NCI-H146 (cell line): ENCODE results near the gene IMP4.
A peak's percentile ranks its signal among the peaks of the same experiment; 100 is the strongest.

Source experiments
- DNase-seq: peaks from one replicate; lab custom pipeline; 2025; lab: John Stamatoyannopoulos, UW

Gene IMP4

DNA sequence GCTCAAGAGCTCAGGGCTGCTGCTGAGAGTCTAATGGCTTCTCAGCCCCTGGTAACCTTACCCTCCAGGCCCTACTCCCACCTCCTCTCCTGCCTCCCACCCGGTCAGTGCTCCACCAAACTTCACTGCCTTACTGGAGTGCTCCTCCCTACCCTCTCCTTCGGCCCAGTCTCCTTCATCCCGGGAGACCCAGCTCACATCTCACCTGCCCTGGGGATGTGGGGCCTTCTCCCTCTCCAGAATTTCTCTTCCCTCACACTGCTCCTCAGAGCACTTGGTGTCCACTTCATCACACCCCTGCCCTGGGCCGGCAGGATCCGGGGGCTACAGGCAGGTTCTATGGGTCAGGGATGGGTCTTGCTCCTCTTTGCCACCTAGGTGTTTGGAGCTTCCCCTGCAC lies 34.8 kb downstream of the IMP4 start:
- DNase-seq, result no peak

DNA sequence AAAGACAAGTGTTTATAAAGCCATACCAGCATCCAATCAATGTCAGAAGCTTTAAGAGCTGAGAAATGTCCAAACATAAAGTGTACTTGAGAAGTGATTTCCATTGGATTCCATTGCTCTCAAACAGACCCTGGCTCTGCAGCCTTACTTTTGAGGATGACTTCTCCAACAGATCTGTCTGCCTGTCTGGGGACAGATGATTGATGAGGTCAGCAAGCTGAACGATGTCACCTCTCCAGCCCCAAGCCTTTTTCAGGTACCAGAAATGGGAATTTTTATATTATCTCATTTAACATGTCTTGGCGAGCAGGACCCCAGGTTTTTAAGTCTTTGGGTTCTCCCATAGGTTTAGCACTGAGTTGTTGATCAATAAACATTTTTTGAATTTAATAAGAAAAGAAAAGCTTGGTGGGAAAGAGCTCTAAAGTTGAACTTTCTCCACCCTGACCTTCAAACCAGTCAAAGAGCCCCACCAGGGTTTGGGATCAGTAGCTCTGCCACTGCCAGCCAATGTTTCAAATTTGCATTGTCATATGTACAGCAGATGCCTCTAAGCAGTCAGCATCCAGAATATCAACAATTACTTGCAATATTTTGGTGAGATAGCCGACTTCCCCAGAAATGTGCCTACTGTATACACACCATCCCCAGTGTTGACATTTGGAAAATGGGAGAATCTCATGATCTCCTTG lies 35.7 kb downstream of the IMP4 start:
- no peak for DNase-seq

DNA sequence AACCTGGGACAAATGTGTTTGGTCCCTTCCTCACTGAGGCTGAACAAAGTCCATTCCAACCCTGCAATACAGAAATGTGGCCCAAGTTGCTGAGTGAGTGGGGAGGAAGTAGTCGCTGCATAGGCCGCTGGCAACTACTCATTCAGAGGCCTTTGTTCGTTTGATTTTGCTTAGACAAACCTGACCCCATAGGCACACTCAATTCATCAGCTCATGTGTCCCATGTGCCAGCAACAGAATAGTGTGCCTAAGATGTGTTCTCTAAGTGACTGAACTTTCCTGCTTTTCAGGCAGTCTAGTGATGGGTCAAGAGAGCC lies 36.2 kb downstream of the IMP4 start:
- DNase-seq, result no peak

DNA sequence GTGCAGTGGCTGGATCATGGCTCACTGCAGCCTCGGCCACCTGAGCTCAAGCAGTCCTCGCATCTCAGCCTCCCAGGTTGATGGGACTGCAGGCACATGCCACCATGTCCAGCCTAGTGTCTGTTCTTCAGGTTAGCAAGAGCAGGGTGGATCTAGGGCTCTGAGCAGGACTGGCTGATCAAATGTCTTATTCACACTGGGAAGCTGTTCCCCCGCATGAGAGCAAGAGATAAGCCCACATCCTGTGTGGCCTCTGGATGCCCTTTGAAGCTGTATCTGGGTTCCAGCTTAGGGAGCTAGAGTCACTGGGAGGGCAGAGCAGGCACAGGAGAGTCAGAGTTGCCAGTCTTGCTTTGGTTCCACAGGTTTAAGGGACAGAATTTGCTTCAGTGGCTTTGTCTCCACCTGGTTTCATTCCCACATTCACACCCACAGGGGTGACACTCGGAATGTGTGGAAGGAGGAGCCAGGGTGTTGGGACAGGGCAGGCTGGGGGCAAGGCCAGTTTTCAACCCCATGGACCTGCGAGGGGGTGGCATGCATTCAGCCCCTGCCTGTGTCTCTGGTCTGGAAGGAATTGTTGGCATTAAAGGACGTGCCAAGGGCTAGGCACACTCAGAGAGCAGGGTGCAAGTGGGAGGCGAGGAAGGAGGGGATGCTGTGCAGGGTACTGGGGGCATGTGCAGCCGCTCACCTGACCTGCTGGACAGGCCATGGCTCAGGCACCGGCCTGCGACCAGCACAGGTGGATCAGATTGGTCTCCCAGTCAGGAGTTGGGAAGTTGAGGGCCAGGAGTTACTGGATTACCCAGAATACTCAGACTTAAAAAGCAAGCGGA lies 37.6 kb downstream of the IMP4 start:
- no peak for DNase-seq

DNA sequence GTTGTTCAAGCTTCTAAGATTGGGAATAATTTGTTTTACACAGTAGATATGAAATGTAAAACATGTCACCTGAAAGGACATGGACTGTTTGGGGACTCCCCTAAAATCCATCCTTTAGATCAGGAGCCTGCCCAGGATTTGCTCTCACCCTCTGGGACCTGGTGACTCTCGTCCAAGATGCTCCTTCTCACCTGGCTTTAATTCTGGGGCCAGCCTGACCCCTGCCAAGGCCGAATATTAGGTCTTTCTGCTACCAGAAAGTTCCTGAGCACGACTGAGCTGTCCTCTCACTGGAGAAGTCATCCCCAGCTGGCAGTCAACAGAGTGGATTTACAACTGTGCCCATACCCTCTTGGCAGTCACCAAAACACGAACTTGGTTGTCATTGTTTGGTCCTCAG lies 38.4 kb downstream of the IMP4 start:
- no peak for DNase-seq

DNA sequence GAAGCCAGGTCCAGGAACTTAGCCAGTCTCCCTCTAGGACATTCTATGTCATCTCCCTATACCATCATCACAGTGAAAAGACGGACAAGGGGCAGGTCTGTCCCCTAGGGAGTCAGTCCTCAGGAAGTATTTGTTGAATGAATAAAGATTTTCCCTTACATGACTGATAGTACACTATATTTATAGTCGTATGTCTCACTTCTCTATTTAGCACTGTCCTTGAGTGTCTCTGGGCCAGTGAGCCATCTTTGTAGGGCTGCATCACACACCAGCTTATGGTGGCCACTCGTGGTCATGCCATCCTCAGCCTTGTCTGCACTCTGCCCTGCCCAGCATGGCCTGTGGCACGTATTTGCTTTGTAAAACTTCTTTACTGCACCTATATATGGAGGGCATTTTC lies 38.9 kb downstream of the IMP4 start:
- DNase-seq, result no peak

DNA sequence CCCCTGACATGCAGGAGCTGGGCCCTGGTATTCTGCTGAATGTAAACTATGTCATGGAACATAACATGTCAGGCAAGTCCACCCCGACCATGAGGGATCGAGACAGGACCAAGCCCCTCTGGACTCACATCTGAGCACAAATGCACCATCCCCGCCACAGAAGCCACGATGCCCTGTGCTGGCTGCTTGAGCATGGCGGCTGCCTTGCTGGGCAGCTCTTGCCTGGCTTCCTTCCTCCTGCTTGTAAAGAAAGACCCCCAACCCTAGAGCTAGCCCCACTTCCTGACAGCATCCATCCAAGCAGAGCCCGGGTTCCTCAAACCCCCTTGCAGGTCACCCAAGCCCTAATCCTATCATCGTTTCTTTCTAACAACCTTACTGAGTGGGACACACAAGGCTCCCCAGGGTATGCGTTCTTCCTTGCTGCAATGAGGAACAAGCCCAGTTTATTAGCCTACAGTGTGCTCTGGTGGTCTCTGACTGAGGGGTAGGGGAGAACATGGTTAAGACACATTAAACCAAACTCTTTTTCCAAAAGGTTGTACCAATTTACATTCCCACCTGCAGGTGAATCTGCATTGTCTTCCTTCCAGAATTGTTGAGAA lies 39.7 kb downstream of the IMP4 start:
- DNase-seq, result no peak

DNA sequence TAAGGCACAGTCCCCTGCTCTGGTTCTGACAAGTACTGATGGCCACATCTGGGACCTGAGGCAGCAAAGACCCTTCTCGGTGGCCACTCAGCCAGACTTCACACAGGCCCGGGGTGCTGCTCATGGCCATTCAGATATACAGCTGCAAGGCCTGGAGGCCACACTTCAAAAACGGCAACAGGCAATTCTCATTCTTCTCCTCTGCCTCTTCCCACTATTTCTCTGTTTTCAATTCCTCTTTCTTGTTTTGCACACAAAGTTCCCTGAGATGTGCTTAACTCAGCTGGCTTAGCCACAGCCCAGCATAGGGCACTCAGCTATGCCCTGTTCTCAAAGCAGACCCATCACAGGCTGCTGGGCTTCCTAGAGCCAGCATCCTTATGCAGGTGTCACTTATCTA lies 43.0 kb downstream of the IMP4 start:
- no peak for DNase-seq

DNA sequence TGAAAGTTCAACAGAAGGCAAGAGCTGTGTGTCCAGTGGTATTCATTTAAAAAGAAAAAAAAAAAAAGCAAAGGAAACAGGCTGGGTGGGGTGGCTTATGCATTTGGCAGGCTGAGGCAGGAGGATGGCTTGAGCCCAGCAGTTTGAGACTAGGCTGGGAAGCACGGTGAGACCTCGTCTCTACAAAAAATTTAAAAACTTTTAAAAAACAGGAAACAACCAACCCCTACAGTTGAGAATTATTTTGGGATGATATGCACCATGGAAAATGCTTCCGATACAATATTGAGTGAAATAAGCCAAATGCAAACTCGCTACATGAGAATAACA lies 44.3 kb downstream of the IMP4 start:
- no peak for DNase-seq

DNA sequence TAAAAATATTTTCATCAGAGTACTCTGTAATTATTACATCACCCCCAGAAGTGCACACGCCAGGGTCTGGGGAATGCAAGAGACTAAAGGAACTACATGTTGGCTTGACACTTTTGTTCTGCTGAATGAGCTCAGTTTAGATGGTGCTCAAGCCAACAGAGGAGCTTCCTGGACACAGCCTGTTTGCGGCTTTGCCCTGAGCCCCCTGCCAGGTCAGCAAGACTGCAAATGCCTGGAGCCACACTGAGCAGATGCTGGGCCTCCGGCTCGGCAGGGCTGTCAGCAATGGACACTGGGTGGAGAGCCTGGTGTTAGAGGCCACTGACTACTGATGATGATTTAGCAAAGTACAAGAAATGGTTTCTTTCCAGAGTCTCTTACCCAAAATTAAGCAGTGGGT lies 45.1 kb downstream of the IMP4 start:
- no peak for DNase-seq

DNA sequence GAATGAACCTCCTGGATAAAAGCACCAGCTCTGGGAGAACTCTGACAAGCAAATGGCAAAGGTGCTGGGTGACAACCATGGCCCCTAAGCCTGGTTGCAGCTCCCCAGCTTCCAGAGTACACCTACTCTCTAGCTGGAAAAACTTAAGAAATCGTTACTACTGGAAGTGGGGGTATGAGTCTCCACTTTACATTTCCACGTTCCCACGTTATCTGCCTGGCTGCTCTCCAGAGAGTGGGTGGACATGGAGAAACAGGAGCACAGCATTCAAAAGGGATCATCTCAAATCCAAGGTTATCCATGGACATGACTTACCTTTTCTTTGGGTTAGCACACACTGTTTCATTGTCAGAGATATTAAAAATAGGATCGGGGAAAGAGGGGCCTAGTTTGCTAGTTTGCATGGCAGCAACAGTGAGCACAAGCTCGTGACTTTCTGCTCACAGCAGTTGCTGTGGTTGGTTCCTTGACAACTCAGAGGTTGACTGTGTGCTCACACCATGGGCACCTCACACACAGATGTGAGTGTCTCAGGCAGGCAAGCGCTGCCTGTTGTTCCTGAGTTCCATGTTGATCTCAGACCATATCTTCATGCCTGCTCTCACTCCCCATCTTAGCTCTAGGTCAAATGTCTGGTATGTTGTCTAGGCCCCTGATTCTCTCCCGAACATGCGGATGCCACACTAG lies 45.7 kb downstream of the IMP4 start:
- no peak for DNase-seq

DNA sequence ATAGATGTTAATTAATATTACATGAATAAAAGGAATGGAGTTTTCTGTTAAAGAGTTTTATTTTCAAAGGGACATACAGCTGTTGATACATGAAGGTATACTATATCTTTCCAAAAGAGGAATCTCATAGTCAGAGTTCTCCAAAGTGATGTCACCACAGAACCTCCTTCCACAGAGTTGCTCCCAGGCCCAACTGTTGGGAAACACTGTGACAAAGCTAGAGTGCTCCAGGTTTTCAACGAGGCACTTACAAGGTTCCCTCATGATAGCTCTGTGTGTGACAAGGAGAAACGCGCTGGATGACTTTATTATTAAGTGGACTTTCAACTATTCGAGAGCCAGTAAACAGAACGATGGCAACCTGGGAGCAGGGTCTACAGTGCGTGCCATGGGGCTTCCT lies 46.7 kb downstream of the IMP4 start:
- DNase-seq, result no peak

DNA sequence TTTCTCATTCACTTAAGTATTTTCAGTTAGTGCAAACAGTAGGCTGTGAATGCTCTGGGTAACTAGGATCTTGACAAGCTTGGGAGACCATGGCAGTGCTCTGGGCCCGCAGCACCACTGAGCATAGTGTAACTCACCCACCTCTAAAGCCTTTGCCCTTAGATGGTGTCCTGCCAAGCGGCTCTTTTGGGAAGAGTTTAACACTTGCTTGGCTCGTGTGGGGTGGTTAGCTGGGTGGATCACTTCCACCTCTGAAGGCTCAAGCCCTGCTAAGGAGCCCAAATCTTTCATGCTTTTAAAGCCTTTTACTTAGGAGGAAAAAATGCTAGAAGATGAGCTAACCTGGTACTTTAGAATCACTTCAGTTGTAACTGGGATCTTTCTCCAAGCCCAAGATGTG lies 47.1 kb downstream of the IMP4 start:
- DNase-seq, result no peak

DNA sequence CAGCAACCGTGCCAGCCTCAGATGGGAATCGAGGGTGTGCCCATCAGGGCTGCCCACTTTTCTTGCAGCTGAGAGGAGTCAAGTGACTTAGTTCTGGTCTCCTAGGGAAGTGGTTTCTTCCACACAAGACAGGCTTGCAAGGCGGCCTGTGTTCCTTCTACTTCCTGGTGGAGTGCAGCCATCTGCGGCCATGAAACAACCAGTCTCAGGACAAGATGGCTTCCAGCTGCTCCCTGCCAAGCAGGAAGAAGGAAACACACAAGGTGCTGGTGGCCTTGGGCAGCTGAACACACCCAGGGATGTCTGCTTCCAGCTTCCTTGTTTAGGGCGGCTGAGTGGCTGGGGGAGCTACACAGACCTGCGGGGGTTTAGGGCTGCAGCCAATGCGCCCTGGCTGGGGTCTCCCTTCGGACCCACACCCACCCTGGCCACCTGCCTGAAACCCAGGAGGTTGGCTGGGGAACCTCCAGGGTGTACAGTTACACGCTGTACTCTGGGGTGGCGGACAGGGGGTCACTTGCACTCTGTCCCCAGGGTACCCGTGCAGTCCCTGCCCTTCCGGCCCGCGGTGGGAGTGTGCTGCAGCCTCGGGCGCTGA lies 47.9 kb downstream of the IMP4 start:
- DNase-seq, result peak; percentile 45

DNA sequence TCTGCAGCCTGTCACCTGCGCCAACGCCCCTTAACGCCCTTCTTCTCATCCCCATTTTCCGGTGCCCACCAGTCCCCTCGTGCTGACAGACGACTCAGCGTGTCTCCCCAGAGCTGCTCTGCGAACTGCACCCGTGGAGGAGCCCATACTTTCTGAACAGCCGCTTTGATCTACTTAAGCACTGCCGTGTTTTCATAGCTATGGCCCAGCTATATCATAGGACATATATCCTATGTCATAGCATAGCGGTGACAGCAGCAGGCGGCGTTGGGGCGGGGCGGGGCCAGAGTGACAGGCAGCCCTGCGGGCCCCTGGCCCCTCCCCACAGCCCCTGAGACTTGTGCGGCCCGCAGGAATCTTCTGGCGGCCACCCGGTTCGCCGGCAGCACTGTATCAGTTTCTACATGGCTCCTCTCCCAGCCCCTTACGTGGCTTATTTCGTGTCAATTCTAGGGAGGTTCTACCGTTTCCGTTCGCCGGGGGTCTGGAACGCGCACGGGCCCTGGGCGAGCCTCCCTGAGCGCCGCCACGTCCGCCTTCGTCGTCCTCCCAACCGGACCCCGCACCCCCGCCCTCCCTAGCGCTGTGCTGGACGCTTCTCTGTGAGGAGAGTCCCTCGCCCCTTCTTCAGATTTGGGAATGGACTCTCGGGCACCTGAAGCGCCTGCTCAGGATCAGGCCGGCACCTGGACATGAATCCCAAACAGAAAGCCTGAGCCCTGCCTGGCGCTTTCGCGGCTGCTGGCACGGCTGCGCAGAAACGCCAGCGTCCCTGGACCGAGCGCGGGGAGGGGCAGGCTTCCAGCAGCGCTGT lies 48.6 kb downstream of the IMP4 start:
- peak; percentile 75 for DNase-seq

DNA sequence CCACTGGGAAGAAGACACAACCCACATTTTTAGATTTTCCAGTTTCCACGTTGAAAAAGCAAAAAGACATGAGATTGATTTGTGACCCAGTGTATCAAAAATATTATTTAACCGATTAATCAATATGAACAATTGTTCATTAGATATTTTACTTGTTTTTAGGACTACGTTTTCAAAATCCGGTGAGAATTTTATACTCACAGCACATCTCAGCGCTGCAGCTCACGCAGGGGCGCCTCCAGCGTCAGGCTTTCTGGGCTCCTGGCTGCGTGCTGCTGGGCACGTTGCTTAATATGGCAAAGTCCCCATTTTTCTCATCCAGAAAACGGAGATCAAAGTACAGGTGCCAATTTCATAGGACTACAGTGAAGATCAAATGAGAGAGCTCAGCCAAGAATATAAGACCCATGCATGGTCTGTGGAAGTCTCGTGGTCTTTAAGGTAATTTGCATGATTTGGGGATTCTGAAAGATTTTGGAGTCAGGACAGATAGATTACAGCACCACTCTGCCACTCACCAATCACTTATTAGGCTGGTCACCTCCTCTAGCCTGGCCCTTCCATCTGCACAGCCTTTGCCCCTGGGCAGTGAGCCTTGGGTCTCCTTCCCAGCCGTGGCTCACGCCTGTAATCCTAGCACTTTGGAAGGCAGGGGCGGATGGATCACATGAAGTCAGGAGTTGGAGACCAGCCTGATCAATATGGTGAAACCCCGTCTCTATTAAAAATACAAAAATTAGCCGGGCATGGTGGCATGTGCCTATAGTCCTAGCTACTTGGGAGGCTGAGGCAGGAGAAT lies 49.4 kb downstream of the IMP4 start:
- peak; percentile 56 for DNase-seq

DNA sequence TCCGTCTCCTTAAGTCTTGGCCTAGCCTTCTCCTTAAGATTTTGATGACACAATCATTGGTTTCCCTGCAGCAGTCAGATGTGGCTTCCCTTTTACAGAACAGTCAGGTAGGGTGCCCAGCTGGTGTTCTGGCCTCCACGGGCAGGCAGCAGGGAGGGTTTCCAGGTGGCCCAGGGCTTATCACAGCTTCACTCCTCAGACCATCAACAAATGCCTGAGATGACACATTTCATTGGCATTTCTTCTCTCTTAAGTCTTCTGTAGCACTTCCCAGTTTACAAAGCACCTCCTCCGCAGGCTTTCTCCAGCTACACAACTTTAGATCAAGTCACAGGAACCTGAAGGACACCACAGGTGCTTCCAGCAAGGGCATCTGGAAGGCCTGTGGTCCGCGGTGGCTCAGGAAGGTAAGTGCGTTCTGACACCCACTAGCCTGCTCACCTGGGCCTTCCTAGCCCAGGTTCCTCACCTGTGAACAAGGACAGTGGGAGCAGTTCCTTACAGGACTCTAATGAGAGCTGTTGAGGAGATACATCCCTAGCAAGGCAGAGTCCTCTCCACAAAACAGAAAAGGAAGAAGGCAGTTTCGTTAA lies 50.7 kb downstream of the IMP4 start:
- no peak for DNase-seq
